GM12891 (cell line): Measurements from ENCODE around the gene GLYATL1.
"Not testable (repeated sequence)": the region's sequence is repeated elsewhere in the genome, so short reads cannot be mapped to it uniquely, and the experiment has no call there.

Experiments used
- DNase-seq: peaks from one replicate; pipeline ENCODE4 v3.0.0; 2011; ENCODE audit warnings: low spot score; ENCODE audit not compliant: insufficient read length
- FAIRE-seq: peaks from 2 replicates; lab custom pipeline; 2011; peaks lifted over from hg19 to GRCh38; lab: Jason Lieb, UNC
- PAX5 ChIP-seq: IDR thresholded peaks from 2 replicates; pipeline ENCODE4 v1.6.1; 2011; ENCODE audit warnings: low read length, moderate library complexity, mild to moderate bottlenecking; ENCODE audit not compliant: insufficient read depth, severe bottlenecking
- POLR2A ChIP-seq: IDR thresholded peaks from 2 replicates; pipeline ENCODE4 v1.6.1; 2011; ENCODE audit warnings: low read depth, low read length, control low read depth
- POLR2AphosphoS5 ChIP-seq: IDR thresholded peaks from 2 replicates; pipeline ENCODE4 v1.6.1; 2011; ENCODE audit warnings: low read depth, low read length, control low read depth
- POU2F2 ChIP-seq: IDR thresholded peaks from 2 replicates; pipeline ENCODE4 v1.6.1; 2011; ENCODE audit warnings: low read depth, mild to moderate bottlenecking, control low read depth, low read length, moderate library complexity
- SPI1 ChIP-seq: IDR thresholded peaks from 2 replicates; pipeline ENCODE4 v1.6.1; 2011; ENCODE audit warnings: low read depth, low read length, control low read depth
- TAF1 ChIP-seq: IDR thresholded peaks from 2 replicates; pipeline ENCODE4 v1.6.1; 2011; ENCODE audit warnings: low read depth, low read length, control low read depth

GLYATL1 gene

GRCh38 chr11:58980159-58980843 is 41.0 kb downstream of the GLYATL1 start:
- DNase-seq (no peak), FAIRE-seq (no peak)
- TF ChIP-seq SPI1, result 0 out of 2 replicates have a peak, but pooled peaks have one; percentile 1
- TF ChIP-seq POLR2AphosphoS5, result no peak

- TF ChIP-seq POLR2AphosphoS5, result no peak
- FAIRE-seq, result no peak
- DNase-seq, result no peak
Measured at GRCh38 chr11:58992489-58992888, 53.2 kb downstream of the GLYATL1 start.

GRCh38 chr11:58994171-58994570 is 54.9 kb downstream of the GLYATL1 start:
- FAIRE-seq (peak; percentile 82), DNase-seq (no peak)
- TF ChIP-seq POLR2A (no peak), SPI1 (peak; percentile 77)

GRCh38 chr11:58998480-58999290 is 59.4 kb downstream of the GLYATL1 start:
- DNase-seq (no peak), FAIRE-seq (no peak)
- TF ChIP-seq TAF1, result no peak
- no peak for TF ChIP-seq POU2F2
- TF ChIP-seq PAX5, result no peak
- TF ChIP-seq POLR2AphosphoS5, result no peak
- no peak for TF ChIP-seq SPI1
- no peak for TF ChIP-seq POLR2A

- FAIRE-seq, result peak; percentile 52
- peak; percentile 87 for TF ChIP-seq SPI1
- no peak for TF ChIP-seq PAX5
- no peak for DNase-seq
Measured at GRCh38 chr11:58999291-58999680, 60.0 kb downstream of the GLYATL1 start.

GRCh38 chr11:59000003-59000402 is 60.7 kb downstream of the GLYATL1 start:
- TF ChIP-seq POU2F2, result no peak
- no peak for TF ChIP-seq SPI1
- no peak for TF ChIP-seq POLR2AphosphoS5
- no peak for TF ChIP-seq PAX5
- no peak for FAIRE-seq

GRCh38 chr11:59002006-59002405 is 62.7 kb downstream of the GLYATL1 start:
- FAIRE-seq, DNase-seq: not testable (repeated sequence)

More at GRCh38 chr11:59000003-59000402, 60.7 kb downstream of the GLYATL1 start:
- no peak for DNase-seq
